H9 (cell line): ENCODE results near the gene CTIF. TPM values are rescaled to one million over a fixed set of nuclear protein-coding genes. Genes with fewer than 3 reads are reported as not detected.

Experiments used
- DNase-seq: peaks from one replicate; pipeline ENCODE4 v3.0.0-alpha.2; 2017
- H2AFZ ChIP-seq: one replicate; pipeline ENCODE4 v1.6.1; 2013; ENCODE audit warnings: mild to moderate bottlenecking, low read length, control low read depth, moderate library complexity
- H2AK5ac ChIP-seq: 2 replicates; pipeline ENCODE4 v1.6.1; 2013; ENCODE audit warnings: low read length, control low read depth, mixed read lengths; ENCODE audit not compliant: insufficient read length
- H2BK120ac ChIP-seq: one replicate; pipeline ENCODE4 v1.6.1; 2013; ENCODE audit warnings: low read depth, mild to moderate bottlenecking, low read length, control low read depth, inconsistent platforms; ENCODE audit not compliant: poor library complexity, severe bottlenecking
- H2BK12ac ChIP-seq: 2 replicates; pipeline ENCODE4 v1.6.1; 2013; ENCODE audit warnings: low read length, control low read depth, mixed read lengths, low read depth; ENCODE audit not compliant: insufficient read length
- H2BK15ac ChIP-seq: 2 replicates; pipeline ENCODE4 v1.6.1; 2013; ENCODE audit warnings: low read depth, low read length, control low read depth
- H2BK20ac ChIP-seq: one replicate; pipeline ENCODE4 v1.6.1; 2013; ENCODE audit warnings: low read depth, mild to moderate bottlenecking, low read length, control low read depth, inconsistent platforms; ENCODE audit not compliant: poor library complexity, severe bottlenecking
- H2BK5ac ChIP-seq: 2 replicates; pipeline ENCODE4 v1.6.1; 2013; ENCODE audit warnings: low read length, control low read depth, mixed read lengths; ENCODE audit not compliant: insufficient read length
- H3K14ac ChIP-seq: 2 replicates; pipeline ENCODE4 v1.6.1; 2013; ENCODE audit warnings: low read length, control low read depth; ENCODE audit not compliant: insufficient read depth
- H3K18ac ChIP-seq: 2 replicates; pipeline ENCODE4 v1.6.1; 2013; ENCODE audit warnings: low read depth, mild to moderate bottlenecking, mixed read lengths, low read length, control low read depth; ENCODE audit not compliant: insufficient read length
- H3K23ac ChIP-seq: 2 replicates; pipeline ENCODE4 v1.6.1; 2013; ENCODE audit warnings: low read length, control low read depth, mixed read lengths, low read depth; ENCODE audit not compliant: insufficient read length
- H3K23me2 ChIP-seq: 2 replicates; pipeline ENCODE4 v1.6.1; 2013; ENCODE audit warnings: low read depth, mild to moderate bottlenecking, mixed read lengths, low read length, control low read depth; ENCODE audit not compliant: insufficient read length, poor library complexity, severe bottlenecking
- H3K27ac ChIP-seq: 2 replicates; pipeline ENCODE4 v1.5.1; 2013; ENCODE audit warnings: low read length, control low read depth, mixed read lengths, low read depth; ENCODE audit not compliant: insufficient read length
- H3K27me3 ChIP-seq: 2 replicates; pipeline ENCODE4 v1.6.1; 2013; ENCODE audit warnings: low read length, control low read depth, inconsistent platforms; ENCODE audit not compliant: insufficient read depth
- H3K4ac ChIP-seq: 2 replicates; pipeline ENCODE4 v1.6.1; 2013; ENCODE audit warnings: low read depth, mild to moderate bottlenecking, control low read depth, inconsistent platforms, low read length, moderate library complexity
- H3K4me1 ChIP-seq: 2 replicates; pipeline ENCODE4 v1.6.1; 2013; ENCODE audit warnings: low read length, control low read depth, inconsistent platforms; ENCODE audit not compliant: insufficient read depth
- H3K4me2 ChIP-seq: 2 replicates; pipeline ENCODE4 v1.6.1; 2013; ENCODE audit warnings: low read length, control low read depth, mixed read lengths; ENCODE audit not compliant: insufficient read length, insufficient read depth
- H3K56ac ChIP-seq: 2 replicates; pipeline ENCODE4 v1.6.1; 2013; ENCODE audit warnings: low read depth, mild to moderate bottlenecking, mixed read lengths, low read length, control low read depth; ENCODE audit not compliant: insufficient read length
- H3K79me1 ChIP-seq: 2 replicates; pipeline ENCODE4 v1.6.1; 2013; ENCODE audit warnings: low read depth, mild to moderate bottlenecking, moderate library complexity, low read length, control low read depth, inconsistent platforms; ENCODE audit not compliant: insufficient read depth, poor library complexity, severe bottlenecking
- H3K79me2 ChIP-seq: 2 replicates; pipeline ENCODE4 v1.6.1; 2013; ENCODE audit warnings: low read length, control low read depth, inconsistent platforms; ENCODE audit not compliant: insufficient read depth
- H3K9ac ChIP-seq: 2 replicates; pipeline ENCODE4 v1.6.1; 2013; ENCODE audit warnings: low read length, control low read depth, mixed read lengths; ENCODE audit not compliant: insufficient read length; ENCODE audit errors: extremely low read depth
- H3K9me3 ChIP-seq: one replicate; pipeline ENCODE4 v1.6.1; 2013; ENCODE audit warnings: low read depth, low read length, inconsistent platforms; ENCODE audit not compliant: control insufficient read depth
- H3T11ph ChIP-seq: one replicate; pipeline ENCODE4 v1.6.1; 2013; ENCODE audit warnings: mild to moderate bottlenecking, low read length, control low read depth, inconsistent platforms
- H4K20me1 ChIP-seq: one replicate; pipeline ENCODE4 v1.6.1; 2013; ENCODE audit not compliant: control insufficient read depth, insufficient read length, insufficient read depth
- H4K5ac ChIP-seq: 2 replicates; pipeline ENCODE4 v1.6.1; 2013; ENCODE audit warnings: low read depth, mild to moderate bottlenecking, mixed read lengths, low read length, control low read depth; ENCODE audit not compliant: insufficient read length
- H4K8ac ChIP-seq: replicated peaks from 2 replicates; pipeline ENCODE4 v1.6.1; 2013; ENCODE audit warnings: low read length, control low read depth, mixed read lengths, low read depth; ENCODE audit not compliant: insufficient read length
- H4K91ac ChIP-seq: 2 replicates; pipeline ENCODE4 v1.6.1; 2013; ENCODE audit warnings: low read depth, mild to moderate bottlenecking, moderate library complexity, mixed read lengths, low read length, control low read depth; ENCODE audit not compliant: insufficient read length
- H3K27ac Mint-ChIP-seq, 3 experiments: 2 replicates in 2 of 3; 3 replicates in 1 of 3; pipeline ENCODE4 v1.8.0; 2020 to 2021; ENCODE audit warnings: mixed read lengths in 3 of 3, mild to moderate bottlenecking in 1 of 3, moderate library complexity in 1 of 3
- H3K27me3 Mint-ChIP-seq: 2 replicates; pipeline ENCODE4 v1.8.0; 2021; ENCODE audit warnings: low read depth, mild to moderate bottlenecking, moderate library complexity, mixed read lengths
- H3K36me3 Mint-ChIP-seq, 3 experiments: 2 replicates in 2 of 3; 3 replicates in 1 of 3; pipeline ENCODE4 v1.8.0; 2020 to 2021; ENCODE audit warnings: low read depth in 3 of 3, mixed read lengths in 3 of 3; ENCODE audit not compliant: insufficient read depth in 1 of 3
- H3K4me1 Mint-ChIP-seq, 2 experiments: 2 replicates each; pipeline ENCODE4 v1.8.0; 2020; ENCODE audit warnings: mixed read lengths in 2 of 2
- H3K4me3 Mint-ChIP-seq, 2 experiments: 2 replicates in 1 of 2; 3 replicates in 1 of 2; pipeline ENCODE4 v1.8.0; 2020 to 2021; ENCODE audit warnings: mild to moderate bottlenecking in 2 of 2, mixed read lengths in 2 of 2, moderate library complexity in 1 of 2
- H3K9me3 Mint-ChIP-seq, 2 experiments: 2 replicates in 1 of 2; 3 replicates in 1 of 2; pipeline ENCODE4 v1.8.0; 2020; ENCODE audit warnings: mild to moderate bottlenecking in 2 of 2, mixed read lengths in 2 of 2, moderate library complexity in 1 of 2
- CTCF ChIP-seq: fragments of 200-600 bp; sonication (generic); conservative IDR thresholded peaks from 3 replicates; pipeline ENCODE4 v1.8.0; 2021; ENCODE audit warnings: antibody characterized with exemption, mild to moderate bottlenecking
- WGBS: extraction: QIAGEN DNeasy Blood & Tissue Kit; methylation state at CpG from one replicate; pipeline ENCODE4 v1.1.7; 2013; ENCODE audit warnings: missing lambda C conversion rate, low lambda C conversion rate, mixed read lengths; ENCODE audit not compliant: insufficient read length; ENCODE audit errors: extremely low coverage; 5-methylcytosine and 5-hydroxymethylcytosine counted together
- total RNA-seq: library from RNA; stranded (reverse); gene quantifications from 2 replicates; pipeline ENCODE4 v1.2.1, GENCODE V29; 2021

Gene CTIF
- total RNA-seq, 1 experiment from 2014 or later, result 15.8 TPM

- H3K27ac Mint-ChIP-seq, result no peak overlapping the region; a peak in 1 of 7 replicates
- H3K27me3 Mint-ChIP-seq, result no peaks in the 10 kb centered on the region; the same call in 1 of the 2 replicates
- no peak overlapping the region for H3K18ac ChIP-seq
- H3K36me3 Mint-ChIP-seq, result no peaks in the 10 kb centered on the region
- H3K23ac ChIP-seq, result no peak overlapping the region
- H3K4me1 ChIP-seq, result peaks cover 9% of the 10 kb centered on the region
- no peak overlapping the region for H3K4ac ChIP-seq
- H2BK12ac ChIP-seq, result no peak overlapping the region
- H2AFZ ChIP-seq, result no peak overlapping the region
- no peaks in the 10 kb centered on the region for H3K9me3 ChIP-seq
- DNase-seq, result peak; percentile 10
- H2BK120ac ChIP-seq, result no peak overlapping the region
- H2BK15ac ChIP-seq, result no peak overlapping the region
- H4K91ac ChIP-seq, result no peak overlapping the region
- H3K9me3 Mint-ChIP-seq, result no peaks in the 10 kb centered on the region
- no peak overlapping the region for H2BK5ac ChIP-seq
- H3T11ph ChIP-seq, result no peak overlapping the region
- no peaks in the 10 kb centered on the region for H4K20me1 ChIP-seq
- H3K27ac ChIP-seq, result no peak overlapping the region
- no peak overlapping the region for H3K4me3 Mint-ChIP-seq
- H3K79me2 ChIP-seq, result no peaks in the 10 kb centered on the region
- peaks cover 73 to 79% of the 10 kb centered on the region in 2 experiments for H3K4me1 Mint-ChIP-seq
- H3K23me2 ChIP-seq, result no peaks in the 10 kb centered on the region
- H2BK20ac ChIP-seq, result no peak overlapping the region
- no peak overlapping the region for H3K9ac ChIP-seq
- no peaks in the 10 kb centered on the region for H3K79me1 ChIP-seq
- no peak overlapping the region for H3K56ac ChIP-seq
- TF ChIP-seq CTCF, result no peak
- WGBS, result no CpG with 5 or more reads among the region's 9 CpGs
- H4K8ac ChIP-seq, result no peak overlapping the region
- H3K14ac ChIP-seq, result no peak overlapping the region
- no peaks in the 10 kb centered on the region for H3K27me3 ChIP-seq
- H2AK5ac ChIP-seq, result no peak overlapping the region
- H3K4me2 ChIP-seq, result no peak overlapping the region
- no peak overlapping the region for H4K5ac ChIP-seq
Observed at GRCh38 chr18:48831113-48831759, 292.4 kb downstream of the CTIF start.
